H1 (cell line): ENCODE data around the gene EPB41L5. TPM values are rescaled to one million over a fixed set of nuclear protein-coding genes. Genes with fewer than 3 reads are reported as not detected.

ENCODE experiments used
- CTCF ChIA-PET: fragments of 300-600 bp; sonication (Branson Sonifier 250); formaldehyde crosslinking; loops from one replicate; lab custom pipeline; 2021; ENCODE audit not compliant: partially characterized antibody; lab: Charles Lee
- POLR2A ChIA-PET: fragments of 300-600 bp; sonication (Branson Sonifier 250); formaldehyde crosslinking; loops from one replicate; lab custom pipeline; 2021; ENCODE audit warnings: inconsistent platforms; ENCODE audit not compliant: partially characterized antibody; lab: Charles Lee
- DNase-seq, 2 experiments: peaks; one replicate each; pipeline versions ENCODE4 v3.0.0 to v3.0.0-alpha.2; 2010 to 2022; ENCODE audit warnings: low spot score in 2 of 2, low read depth in 1 of 2, mixed read lengths in 1 of 2
- FAIRE-seq: peaks from 2 replicates; lab custom pipeline; 2011; peaks lifted over from hg19 to GRCh38; lab: Jason Lieb, UNC
- H2AFZ ChIP-seq: 2 replicates; pipeline ENCODE4 v1.8.1; 2012; ENCODE audit warnings: low read length, inconsistent platforms
- H2AK5ac ChIP-seq: 2 replicates; pipeline ENCODE4 v1.6.1; 2013; ENCODE audit warnings: low read depth, low read length
- H2BK120ac ChIP-seq: replicated peaks from 2 replicates; pipeline ENCODE3; 2013; ENCODE audit warnings: low read depth, low read length, inconsistent platforms
- H2BK12ac ChIP-seq: 2 replicates; pipeline ENCODE4 v1.6.1; 2013; ENCODE audit warnings: low read depth, low read length
- H2BK15ac ChIP-seq: 2 replicates; pipeline ENCODE4 v1.6.1; 2013; ENCODE audit warnings: low read length
- H2BK20ac ChIP-seq: 2 replicates; pipeline ENCODE4 v1.6.1; 2013; ENCODE audit warnings: low read length
- H2BK5ac ChIP-seq: 2 replicates; pipeline ENCODE4 v1.6.1; 2013; ENCODE audit warnings: low read depth, low read length
- H3K14ac ChIP-seq: 2 replicates; pipeline ENCODE4 v1.6.1; 2013; ENCODE audit warnings: inconsistent platforms; ENCODE audit not compliant: insufficient read length
- H3K18ac ChIP-seq: 2 replicates; pipeline ENCODE4 v1.6.1; 2013; ENCODE audit warnings: low read length; ENCODE audit errors: extremely low read depth
- H3K23ac ChIP-seq: 2 replicates; pipeline ENCODE4 v1.6.1; 2013; ENCODE audit warnings: inconsistent platforms; ENCODE audit not compliant: insufficient read length
- H3K23me2 ChIP-seq: 2 replicates; pipeline ENCODE4 v1.6.1; 2013; ENCODE audit warnings: low read depth, low read length
- H3K27ac ChIP-seq: 2 replicates; pipeline ENCODE4 v1.6.1; 2011; ENCODE audit warnings: low read depth, low read length, inconsistent platforms
- H3K27me3 ChIP-seq, 4 experiments: replicated peaks in 1 of 4; 1 replicate in 1 of 4; 2 replicates in 3 of 4; pipeline versions ENCODE4 v1.6.1 to v1.8.1; 2011 to 2013; ENCODE audit warnings: low read length in 3 of 4, mild to moderate bottlenecking in 3 of 4, inconsistent platforms in 2 of 4, mixed read lengths in 2 of 4, moderate library complexity in 1 of 4; ENCODE audit not compliant: control insufficient read depth in 3 of 4, insufficient read depth in 3 of 4; ENCODE audit errors: extremely low read depth in 1 of 4
- H3K36me3 ChIP-seq, 4 experiments: 2 replicates each; pipeline versions ENCODE4 v1.6.1 to v1.8.1; 2011 to 2013; ENCODE audit warnings: mild to moderate bottlenecking in 4 of 4, low read length in 3 of 4, moderate library complexity in 2 of 4, control low read depth in 1 of 4, inconsistent platforms in 1 of 4; ENCODE audit not compliant: insufficient read depth in 4 of 4, control insufficient read depth in 2 of 4
- H3K4ac ChIP-seq: replicated peaks from 2 replicates; pipeline ENCODE3; 2013; ENCODE audit warnings: low read length, low read depth, mixed read lengths, inconsistent platforms; ENCODE audit not compliant: insufficient read length
- H3K4me1 ChIP-seq, 4 experiments: replicated peaks in 1 of 4; 1 replicate in 1 of 4; 2 replicates in 3 of 4; pipeline versions ENCODE4 v1.6.1 to v1.8.1; 2011 to 2013; ENCODE audit warnings: low read length in 3 of 4, inconsistent platforms in 2 of 4, mixed read lengths in 1 of 4; ENCODE audit not compliant: insufficient read depth in 4 of 4, control insufficient read depth in 3 of 4
- H3K4me2 ChIP-seq, 2 experiments: 2 replicates each; pipeline versions ENCODE4 v1.6.1 to v1.8.1; 2011 to 2013; ENCODE audit warnings: low read depth in 2 of 2, low read length in 2 of 2, control low read depth in 1 of 2, inconsistent platforms in 1 of 2, mild to moderate bottlenecking in 1 of 2; ENCODE audit not compliant: insufficient read depth in 1 of 2
- H3K4me3 ChIP-seq, 4 experiments: fragments of 200-600, 300-600 bp in 1 of 4; sonication (generic), shearing (Covaris generic), sonication (Bioruptor Twin) in 1 of 4; 2 replicates each; pipeline versions ENCODE4 v1.5.1 to v1.8.1; 2011 to 2016; ENCODE audit warnings: low read length in 4 of 4, low read depth in 3 of 4, control low read depth in 2 of 4, inconsistent platforms in 2 of 4, mild to moderate bottlenecking in 2 of 4, mixed read lengths in 1 of 4, moderate library complexity in 1 of 4; ENCODE audit not compliant: insufficient read depth in 2 of 4; ENCODE audit errors: extremely low read depth in 1 of 4
- H3K56ac ChIP-seq: replicated peaks from 2 replicates; pipeline ENCODE3; 2013; ENCODE audit warnings: low read depth, mild to moderate bottlenecking, mixed read lengths, low read length, inconsistent platforms; ENCODE audit not compliant: insufficient read length
- H3K79me1 ChIP-seq: 2 replicates; pipeline ENCODE4 v1.6.1; 2013; ENCODE audit warnings: low read depth, low read length, control low read depth
- H3K79me2 ChIP-seq, 2 experiments: 2 replicates each; pipeline versions ENCODE4 v1.6.1 to v1.8.1; 2012 to 2013; ENCODE audit warnings: low read length in 2 of 2, mild to moderate bottlenecking in 2 of 2, inconsistent platforms in 1 of 2; ENCODE audit not compliant: insufficient read depth in 2 of 2, control insufficient read depth in 1 of 2
- H3K9ac ChIP-seq, 4 experiments: replicated peaks in 1 of 4; 1 replicate in 1 of 4; 2 replicates in 3 of 4; pipeline versions ENCODE4 v1.6.1 to v1.8.1; 2011 to 2013; ENCODE audit warnings: low read depth in 3 of 4, low read length in 3 of 4, control low read depth in 2 of 4, mild to moderate bottlenecking in 2 of 4, moderate library complexity in 2 of 4, inconsistent platforms in 1 of 4; ENCODE audit errors: extremely low read depth in 1 of 4
- H3K9me3 ChIP-seq, 2 experiments: 2 replicates each; pipeline versions ENCODE4 v1.6.1 to v1.8.1; 2012 to 2013; ENCODE audit warnings: mild to moderate bottlenecking in 2 of 2, moderate library complexity in 2 of 2, control low read depth in 1 of 2, inconsistent platforms in 1 of 2, low read depth in 1 of 2, low read length in 1 of 2, mixed read lengths in 1 of 2; ENCODE audit not compliant: insufficient read depth in 2 of 2
- H4K20me1 ChIP-seq, 2 experiments: replicated peaks in 1 of 2; 2 replicates each; pipeline versions ENCODE3 to v1.8.1; 2011 to 2013; ENCODE audit warnings: inconsistent platforms in 2 of 2, low read length in 2 of 2, mild to moderate bottlenecking in 1 of 2; ENCODE audit not compliant: insufficient read depth in 2 of 2, control insufficient read depth in 1 of 2
- H4K5ac ChIP-seq: 2 replicates; pipeline ENCODE4 v1.6.1; 2013; ENCODE audit warnings: low read length, low read depth, mixed read lengths, inconsistent platforms; ENCODE audit not compliant: insufficient read length
- H4K8ac ChIP-seq: 2 replicates; pipeline ENCODE4 v1.8.0; 2013; ENCODE audit warnings: mild to moderate bottlenecking, moderate library complexity, low read length, inconsistent platforms; ENCODE audit not compliant: insufficient read depth; ENCODE audit errors: extremely low read depth
- H4K91ac ChIP-seq: replicated peaks from 2 replicates; pipeline ENCODE3; 2013; ENCODE audit warnings: low read length, mixed read lengths, inconsistent platforms; ENCODE audit not compliant: insufficient read length
- CHD2 ChIP-seq: IDR thresholded peaks from 2 replicates; pipeline ENCODE4 v1.6.1; 2012; ENCODE audit warnings: low read length, improper control_type of control experiment
- CREB1 ChIP-seq: IDR thresholded peaks from 2 replicates; pipeline ENCODE4 v1.6.1; 2012; ENCODE audit warnings: inconsistent platforms
- EGR1 ChIP-seq: IDR thresholded peaks from 2 replicates; pipeline ENCODE4 v1.6.1; 2011; ENCODE audit warnings: low read depth, low read length, borderline replicate concordance
- FOSL1 ChIP-seq: IDR thresholded peaks from 2 replicates; pipeline ENCODE4 v1.6.1; 2011; ENCODE audit warnings: mild to moderate bottlenecking, low read depth, low read length, moderate library complexity; ENCODE audit not compliant: insufficient read depth
- KDM1A ChIP-seq: fragments of 200-600, 300-600 bp; sonication (generic); IDR thresholded peaks from 2 replicates; pipeline ENCODE4 v1.7.1; 2016; ENCODE audit warnings: mild to moderate bottlenecking, low read length, borderline replicate concordance
- POLR2A ChIP-seq, 2 experiments: IDR thresholded peaks; 1 replicate in 1 of 2; 2 replicates in 1 of 2; pipeline ENCODE4 v1.6.1; 2011; ENCODE audit warnings: low read depth in 2 of 2, low read length in 2 of 2, mild to moderate bottlenecking in 2 of 2; ENCODE audit errors: control extremely low read depth in 1 of 2
- RXRA ChIP-seq: IDR thresholded peaks from 2 replicates; pipeline ENCODE4 v1.6.1; 2011; ENCODE audit warnings: low read depth, mild to moderate bottlenecking, low read length, moderate library complexity; ENCODE audit not compliant: insufficient read depth
- SP1 ChIP-seq: IDR thresholded peaks from 2 replicates; pipeline ENCODE4 v1.6.1; 2011; ENCODE audit warnings: low read depth, low read length
- YY1 ChIP-seq: IDR thresholded peaks from 2 replicates; pipeline ENCODE4 v1.6.1; 2011; ENCODE audit warnings: low read depth, mild to moderate bottlenecking, low read length
- WGBS, 2 experiments: shearing (Covaris generic) in 1 of 2; methylation state at CpG; one replicate each; pipeline versions ENCODE4 v1.1.6 to v1.1.7; 2013 to 2015; ENCODE audit warnings: low lambda C conversion rate in 2 of 2, mixed read lengths in 2 of 2, inconsistent platforms in 1 of 2, low coverage in 1 of 2, missing lambda C conversion rate in 1 of 2; ENCODE audit not compliant: insufficient replicate concordance in 2 of 2, insufficient coverage in 1 of 2, insufficient read length in 1 of 2; ENCODE audit errors: extremely low coverage in 1 of 2, missing lambda C conversion rate in 1 of 2; 5-methylcytosine and 5-hydroxymethylcytosine counted together
- polyA plus RNA-seq, 7 experiments: library from polyadenylated mRNA; depleted of rRNA in 3 of 7; stranded (reverse) in 5 of 7; unstranded in 2 of 7; fragments of >200 nt in 5 of 7; fragments of 200-250 nt in 2 of 7; gene quantifications; 1 replicate in 5 of 7; 2 replicates in 1 of 7; 4 replicates in 1 of 7; pipeline versions ENCODE4 v1.2.1 to v1.2.3, GENCODE V29; 2011 to 2013; ENCODE audit warnings: missing spikeins in 2 of 7, mixed read lengths in 2 of 7
- total RNA-seq: library from RNA; stranded (reverse); fragmentation: NEBNext Ultra II Directional; extraction: Animal tissue kit (Norgen Biotek cat#: 25700); gene quantifications from 2 replicates; pipeline ENCODE4 v1.2.1, GENCODE V29; 2021
- TF ChIP-seq, protein P1 (sequence below): IDR thresholded peaks from 2 replicates; pipeline ENCODE4 v1.6.1; 2012; ENCODE audit warnings: inconsistent platforms

EPB41L5 gene
- total and polyA plus RNA-seq, 2 of the 8 experiments (the other 6 are each of a cell fraction or from before 2014, with no cell fraction given): 13.5 to 32.3 TPM

DNA sequence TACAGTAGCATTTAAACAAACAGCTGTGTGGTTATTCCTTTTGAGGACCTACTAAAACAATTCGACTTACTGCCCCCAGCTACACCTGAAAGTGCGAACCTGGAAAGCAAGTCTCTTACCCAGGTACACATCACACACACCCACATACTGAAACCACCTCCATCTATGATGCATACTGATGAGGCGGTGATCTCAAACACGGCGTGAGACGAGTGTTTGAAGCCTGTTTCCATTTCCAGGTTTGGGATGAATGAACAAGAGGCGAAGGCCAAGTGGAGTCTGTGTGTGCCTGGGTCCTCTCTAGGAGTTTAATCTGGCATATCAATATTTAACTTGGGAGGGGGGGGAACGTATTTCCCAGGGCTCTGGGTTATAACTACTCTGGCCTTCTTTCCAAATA lies 208.7 kb downstream of the EPB41L5 start:
- Histone ChIP-seq H3K27ac (no peak overlapping the region), H3K79me2 (peaks cover 0 to 2% of the 10 kb centered on the region in 2 experiments; a peak in 1 of 4 replicates), H3K4me3 (no peak overlapping the region), H3K23me2 (peaks cover 3% of the 10 kb centered on the region; the same call in 1 of the 2 replicates), H2BK120ac (no peak overlapping the region), H2BK5ac (no peak overlapping the region), H3K23ac (no peak overlapping the region), H2BK15ac (no peak overlapping the region), H3K9me3 (peaks cover 7 to 9% of the 10 kb centered on the region in 2 experiments), H3K14ac (no peak overlapping the region), H3K27me3 (peaks cover 13 to 37% (median 29%) of the 10 kb centered on the region in 4 experiments), H3K36me3 (peaks cover 0 to 6% (median 0%) of the 10 kb centered on the region in 4 experiments; a peak in 3 of 8 replicates), H4K8ac (no peak overlapping the region), H3K56ac (no peak overlapping the region), H4K5ac (no peak overlapping the region), H3K4ac (no peak overlapping the region), H4K20me1 (peaks cover 3 to 5% of the 10 kb centered on the region in 2 experiments), H2AFZ (no peak overlapping the region), H2AK5ac (0 out of 2 replicates have a peak overlapping the region, but pooled peaks have one; percentile 34), H3K79me1 (no peaks in the 10 kb centered on the region), H3K4me2 (no peak overlapping the region; a peak in 2 of 4 replicates), H2BK20ac (no peak overlapping the region), H2BK12ac (no peak overlapping the region), H4K91ac (no peak overlapping the region), H3K18ac (no peak overlapping the region), H3K9ac (no peak overlapping the region), H3K4me1 (peaks cover 0 to 7% (median 6%) of the 10 kb centered on the region in 4 experiments; a peak in 5 of 7 replicates)
- TF ChIP-seq EGR1 (no peak), RXRA (no peak), CHD2 (no peak), POLR2A (IDR thresholded peaks at IDR 0.05; ENCODE audit: control extremely low read depth in 1 of 2, low read depth in 2 of 2, low read length in 2 of 2) (no peak), YY1 (no peak), FOSL1 (no peak), CREB1 (no peak), SP1 (no peak), KDM1A (no peak)
- TF ChIP-seq, protein P1, sequence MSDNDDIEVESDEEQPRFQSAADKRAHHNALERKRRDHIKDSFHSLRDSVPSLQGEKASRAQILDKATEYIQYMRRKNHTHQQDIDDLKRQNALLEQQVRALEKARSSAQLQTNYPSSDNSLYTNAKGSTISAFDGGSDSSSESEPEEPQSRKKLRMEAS: no peak
- FAIRE-seq (no peak), DNase-seq (no peak)
- CTCF ChIA-PET: no interaction called here
- POLR2A ChIA-PET: no interaction called here
- WGBS, 2 experiments: 91% methylated on average over 8 of the region's 8 CpGs; no CpG with 5 or more reads in 1 of the 2 experiments
